Suprapubic skin (tissue), 4 donors: ENCODE data around the gene FAM222A.

ENCODE experiments used
- EP300 ChIP-seq: sonication (generic); formaldehyde crosslinking; IDR thresholded peaks from one replicate; pipeline ENCODE4 v1.6.1; 2017; ENCODE audit warnings: antibody characterized with exemption
- POLR2A ChIP-seq, 2 donors: fragments of 450-650 bp; IDR thresholded peaks; one replicate each; pipeline ENCODE4 v1.6.1; 2017; ENCODE audit warnings: antibody characterized with exemption in 2 of 2, mild to moderate bottlenecking in 2 of 2, moderate library complexity in 2 of 2
- POLR2AphosphoS5 ChIP-seq, 3 donors: sonication (generic); formaldehyde crosslinking; IDR thresholded peaks; one replicate each; pipeline ENCODE4 v1.6.1; 2017; ENCODE audit warnings: antibody characterized with exemption in 3 of 3
- TF ChIP-seq, protein P1 (sequence below), 2 donors: fragments of 200-600 bp in 1 of 2; fragments of 450-650 bp in 1 of 2; sonication (generic) in 1 of 2; IDR thresholded peaks; one replicate each; pipeline ENCODE4 v1.5.1; 2016 to 2019; ENCODE audit warnings: antibody characterized with exemption in 2 of 2, mild to moderate bottlenecking in 1 of 2, moderate library complexity in 1 of 2

DNA sequence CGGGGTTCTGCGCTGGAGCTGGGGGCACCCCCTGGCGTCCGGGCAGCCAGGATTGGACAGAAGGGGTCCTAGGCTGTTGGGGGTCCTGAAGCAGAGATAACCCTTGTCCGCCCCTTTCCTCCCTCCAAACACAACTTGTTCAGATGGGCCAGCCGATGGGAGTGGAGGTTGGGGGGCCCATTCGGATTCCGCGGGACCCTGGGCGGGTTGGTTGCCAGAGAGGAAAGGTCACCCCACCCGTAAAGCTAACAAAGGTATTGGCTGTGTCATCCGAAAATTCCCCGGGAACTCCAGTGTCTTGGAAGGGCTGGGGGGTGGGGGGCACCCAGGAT, 1.3 kb downstream of the FAM222A start:
- TF ChIP-seq, protein P1, sequence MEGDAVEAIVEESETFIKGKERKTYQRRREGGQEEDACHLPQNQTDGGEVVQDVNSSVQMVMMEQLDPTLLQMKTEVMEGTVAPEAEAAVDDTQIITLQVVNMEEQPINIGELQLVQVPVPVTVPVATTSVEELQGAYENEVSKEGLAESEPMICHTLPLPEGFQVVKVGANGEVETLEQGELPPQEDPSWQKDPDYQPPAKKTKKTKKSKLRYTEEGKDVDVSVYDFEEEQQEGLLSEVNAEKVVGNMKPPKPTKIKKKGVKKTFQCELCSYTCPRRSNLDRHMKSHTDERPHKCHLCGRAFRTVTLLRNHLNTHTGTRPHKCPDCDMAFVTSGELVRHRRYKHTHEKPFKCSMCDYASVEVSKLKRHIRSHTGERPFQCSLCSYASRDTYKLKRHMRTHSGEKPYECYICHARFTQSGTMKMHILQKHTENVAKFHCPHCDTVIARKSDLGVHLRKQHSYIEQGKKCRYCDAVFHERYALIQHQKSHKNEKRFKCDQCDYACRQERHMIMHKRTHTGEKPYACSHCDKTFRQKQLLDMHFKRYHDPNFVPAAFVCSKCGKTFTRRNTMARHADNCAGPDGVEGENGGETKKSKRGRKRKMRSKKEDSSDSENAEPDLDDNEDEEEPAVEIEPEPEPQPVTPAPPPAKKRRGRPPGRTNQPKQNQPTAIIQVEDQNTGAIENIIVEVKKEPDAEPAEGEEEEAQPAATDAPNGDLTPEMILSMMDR (IDR thresholded peaks at IDR 0.05): no peak
- TF ChIP-seq POLR2A (IDR thresholded peaks at IDR 0.05) (no peak), POLR2AphosphoS5 (IDR thresholded peaks at IDR 0.05) (no peak), EP300 (no peak)
